Measurements from ENCODE around the gene CCL21.

The CCL21 gene

GRCh38 chr9:34709196-34709978 is 549 bp downstream of the CCL21 start:
- in situ Hi-C loops (cut with HindIII; ENCODE audit: low sequenced_read_pairs) = no loop called here

- in situ Hi-C loops (cut with HindIII; ENCODE audit: low sequenced_read_pairs) = no loop called here
Measured at GRCh38 chr9:34707130-34707529, 2.8 kb downstream of the CCL21 start.

- in situ Hi-C loops (cut with HindIII; ENCODE audit: low sequenced_read_pairs) = no loop called here
Measured at GRCh38 chr9:34701769-34702736, 7.9 kb downstream of the CCL21 start.

- in situ Hi-C loops (cut with HindIII; ENCODE audit: low sequenced_read_pairs) = no loop called here
Measured at GRCh38 chr9:34701023-34701768, 8.7 kb downstream of the CCL21 start.

- in situ Hi-C loops (cut with HindIII; ENCODE audit: low sequenced_read_pairs) = no loop called here
Measured at GRCh38 chr9:34694811-34695210, 15.1 kb downstream of the CCL21 start.

GRCh38 chr9:34693560-34693959 is 16.4 kb downstream of the CCL21 start:
- in situ Hi-C loops (cut with HindIII; ENCODE audit: low sequenced_read_pairs) = no loop called here

- in situ Hi-C loops (cut with HindIII; ENCODE audit: low sequenced_read_pairs) = no loop called here
Measured at GRCh38 chr9:34691936-34692315, 18.0 kb downstream of the CCL21 start.

- in situ Hi-C loops (cut with HindIII; ENCODE audit: low sequenced_read_pairs) = no loop called here
Measured at GRCh38 chr9:34690983-34691935, 18.7 kb downstream of the CCL21 start, which contains the start of gene CCL19. TSS of gene CCL19 (minus strand) at chr9:34691276. CDS start at chr9:34691139, 137 bp downstream.

GRCh38 chr9:34689512-34689911 is 20.4 kb downstream of the CCL21 start:
- in situ Hi-C loops (cut with HindIII; ENCODE audit: low sequenced_read_pairs) = no loop called here

GRCh38 chr9:34689116-34689470 is 20.8 kb downstream of the CCL21 start:
- in situ Hi-C loops (cut with HindIII; ENCODE audit: low sequenced_read_pairs) = no loop called here

GRCh38 chr9:34688329-34689115 is 21.4 kb downstream of the CCL21 start:
- in situ Hi-C loops (cut with HindIII; ENCODE audit: low sequenced_read_pairs) = no loop called here

GRCh38 chr9:34687276-34688030 is 22.5 kb downstream of the CCL21 start:
- in situ Hi-C loops (cut with HindIII; ENCODE audit: low sequenced_read_pairs) = no loop called here

GRCh38 chr9:34686732-34687131 is 23.2 kb downstream of the CCL21 start:
- in situ Hi-C loops (cut with HindIII; ENCODE audit: low sequenced_read_pairs) = no loop called here

GRCh38 chr9:34686231-34686630 is 23.7 kb downstream of the CCL21 start:
- in situ Hi-C loops (cut with HindIII; ENCODE audit: low sequenced_read_pairs) = no loop called here

- in situ Hi-C loops (cut with HindIII; ENCODE audit: low sequenced_read_pairs) = no loop called here
Measured at GRCh38 chr9:34685591-34685990, 24.3 kb downstream of the CCL21 start.

GRCh38 chr9:34684816-34685215 is 25.1 kb downstream of the CCL21 start:
- in situ Hi-C loops (cut with HindIII; ENCODE audit: low sequenced_read_pairs) = no loop called here

GRCh38 chr9:34684145-34684544 is 25.8 kb downstream of the CCL21 start:
- in situ Hi-C loops (cut with HindIII; ENCODE audit: low sequenced_read_pairs) = no loop called here

- in situ Hi-C loops (cut with HindIII; ENCODE audit: low sequenced_read_pairs) = no loop called here
Measured at GRCh38 chr9:34675869-34676268, 34.1 kb downstream of the CCL21 start.
